Amniotic stem cell (primary cell): ENCODE data around the gene SLC5A4.
"Not testable (repeated sequence)": the region's sequence is repeated elsewhere in the genome, so short reads cannot be mapped to it uniquely, and the experiment has no call there.

Experiments used
- DNase-seq: peaks from one replicate; lab custom pipeline; 2025; lab: John Stamatoyannopoulos, UW

The SLC5A4 gene

DNA sequence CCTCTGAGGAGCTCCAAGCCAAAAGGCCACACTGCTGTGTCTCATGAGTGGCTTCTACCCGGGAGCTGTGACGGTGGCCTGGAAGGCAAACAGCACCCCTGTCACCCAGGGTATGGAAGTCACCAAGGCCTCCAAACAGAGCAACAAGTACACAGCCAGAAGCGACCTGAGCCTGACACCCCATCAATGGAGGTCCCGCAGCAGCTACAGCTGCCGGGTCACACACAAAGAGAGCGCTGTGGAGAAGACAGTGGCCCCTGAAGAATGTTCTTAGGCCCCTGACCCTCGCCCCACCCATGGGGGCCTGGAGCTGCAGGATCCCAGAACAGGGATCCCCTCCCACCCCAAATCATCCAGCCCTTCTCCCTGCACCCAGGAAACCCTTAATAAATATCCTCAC lies 55.2 kb downstream of the SLC5A4 start:
- DNase-seq = no peak

DNA sequence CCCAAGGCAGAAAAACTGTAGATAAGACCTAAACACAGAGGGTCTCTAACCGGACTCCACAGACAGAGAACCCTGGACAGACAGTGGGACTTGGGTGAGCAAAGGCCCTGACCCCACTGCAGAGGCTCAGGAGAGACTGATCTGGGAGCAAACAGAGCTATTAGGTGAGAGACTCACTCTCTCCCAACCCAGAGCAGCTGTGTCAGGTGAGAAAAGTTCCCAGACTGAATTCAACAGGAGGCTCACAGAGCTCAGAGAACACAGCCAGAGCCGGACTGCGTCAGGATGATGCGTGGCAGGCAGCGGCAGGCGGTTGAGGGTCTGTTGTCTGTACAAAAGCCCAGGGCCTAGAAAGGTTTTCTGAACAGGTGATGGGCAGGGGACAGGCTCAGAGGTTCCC lies 55.8 kb downstream of the SLC5A4 start:
- no peak for DNase-seq

DNA sequence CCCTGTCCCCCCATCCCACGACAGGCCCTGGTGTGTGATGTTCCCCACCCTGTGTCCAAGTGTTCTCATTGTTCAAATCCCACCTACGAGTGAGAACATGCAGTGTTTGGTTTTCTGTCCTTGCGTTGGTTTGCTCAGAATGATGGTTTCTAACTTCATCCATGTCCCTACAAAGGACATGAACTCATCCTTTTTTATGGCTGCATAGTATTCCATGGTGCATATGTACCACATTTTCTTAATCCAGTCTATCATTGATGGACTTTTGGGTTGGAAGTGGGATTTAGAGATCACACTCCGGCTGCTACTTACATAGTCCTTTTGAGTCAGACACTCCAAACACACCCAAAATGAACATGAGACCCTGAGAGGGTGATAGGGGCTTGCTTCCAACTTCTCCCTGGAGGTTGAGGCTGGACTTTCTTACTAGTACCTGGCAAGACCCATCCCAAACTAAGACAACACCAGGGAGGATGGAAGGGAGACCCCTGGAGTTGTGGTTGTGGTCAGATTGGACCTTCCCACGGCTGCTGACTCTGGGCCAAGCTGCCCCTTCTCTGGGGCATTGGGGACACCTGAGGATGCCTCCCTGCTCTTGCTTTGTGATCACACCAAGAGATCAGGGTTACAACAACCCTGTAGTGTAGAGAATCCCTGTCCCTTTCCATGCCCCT lies 57.5 kb downstream of the SLC5A4 start:
- DNase-seq = not testable (repeated sequence)

DNA sequence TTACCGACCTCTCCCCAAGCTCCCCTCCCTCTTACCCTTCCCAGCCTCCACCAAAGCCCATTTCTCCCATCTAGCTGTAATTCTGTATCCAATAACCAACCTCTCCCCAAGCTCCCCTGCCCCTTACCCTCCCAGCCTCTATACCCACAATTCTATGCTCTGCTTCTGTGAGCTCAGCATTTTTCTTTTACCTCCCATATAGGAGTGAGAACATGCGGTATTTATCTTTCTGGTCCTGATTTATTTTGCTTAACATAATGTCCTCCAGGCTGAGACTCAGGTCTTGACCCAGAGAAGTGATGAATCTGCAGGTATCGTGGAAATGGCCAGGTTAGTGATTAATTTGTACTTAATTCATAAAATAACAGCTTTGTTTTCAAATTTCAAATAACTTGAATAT lies 59.2 kb downstream of the SLC5A4 start:
- not testable (repeated sequence) for DNase-seq

DNA sequence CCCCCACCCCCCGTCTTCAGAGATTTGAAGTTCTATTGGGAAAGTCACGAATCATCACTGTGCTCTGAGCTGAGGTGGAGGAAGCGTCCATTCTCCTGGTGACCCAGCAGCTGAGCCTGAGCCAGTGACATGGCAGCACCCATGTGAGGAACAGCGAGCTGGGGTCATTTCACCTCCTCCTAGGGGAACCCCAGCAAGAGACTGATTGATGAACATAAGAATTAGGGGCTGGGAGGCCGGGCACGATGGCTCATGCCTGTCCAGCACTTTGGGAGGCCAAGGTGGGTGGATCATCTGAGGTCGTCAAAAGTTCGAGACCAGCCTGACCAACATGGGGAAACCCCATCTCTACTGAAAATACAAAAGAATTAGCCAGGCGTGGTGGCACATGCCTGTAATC lies 61.8 kb downstream of the SLC5A4 start:
- DNase-seq = not testable (repeated sequence)

DNA sequence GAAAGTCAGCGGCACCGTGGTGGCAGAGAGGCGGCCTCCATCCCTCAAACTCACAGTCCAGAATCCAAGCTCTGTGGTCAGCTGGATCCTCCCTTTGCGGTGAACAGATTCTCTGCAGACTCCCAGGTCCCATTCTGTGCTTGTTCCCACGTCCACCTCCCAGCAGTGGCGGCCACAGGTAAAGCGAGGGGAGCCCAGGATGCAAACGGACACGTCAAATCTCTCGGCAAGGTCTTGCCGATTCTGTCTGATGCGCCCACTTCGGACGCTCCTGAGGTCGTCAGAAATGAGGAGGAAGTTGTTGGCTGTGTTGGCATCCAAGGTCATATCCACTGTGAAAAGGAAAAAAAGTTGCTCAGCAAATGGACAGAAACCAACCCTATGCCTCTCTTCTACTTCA lies 64.1 kb downstream of the SLC5A4 start:
- DNase-seq = not testable (repeated sequence)

DNA sequence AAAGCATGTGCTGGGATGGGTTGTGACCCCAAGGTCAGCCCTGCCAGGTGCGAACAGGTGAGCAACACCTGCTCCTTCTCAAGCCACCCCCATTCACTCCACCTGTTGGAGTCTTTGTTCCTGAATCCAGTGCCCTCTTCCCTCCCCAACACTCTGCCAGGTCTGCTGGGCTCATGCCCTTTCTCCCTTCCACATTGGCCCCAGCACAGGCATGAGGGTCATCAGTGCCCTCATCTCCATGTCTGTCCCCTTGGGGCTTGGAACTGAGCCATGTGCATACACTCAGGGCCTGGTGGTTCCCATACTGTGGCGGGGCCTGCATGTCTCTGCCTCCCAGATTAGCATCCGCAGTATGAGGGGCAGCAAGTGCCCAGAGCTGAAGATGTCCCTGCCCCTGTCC lies 69.3 kb downstream of the SLC5A4 start:
- no peak for DNase-seq

DNA sequence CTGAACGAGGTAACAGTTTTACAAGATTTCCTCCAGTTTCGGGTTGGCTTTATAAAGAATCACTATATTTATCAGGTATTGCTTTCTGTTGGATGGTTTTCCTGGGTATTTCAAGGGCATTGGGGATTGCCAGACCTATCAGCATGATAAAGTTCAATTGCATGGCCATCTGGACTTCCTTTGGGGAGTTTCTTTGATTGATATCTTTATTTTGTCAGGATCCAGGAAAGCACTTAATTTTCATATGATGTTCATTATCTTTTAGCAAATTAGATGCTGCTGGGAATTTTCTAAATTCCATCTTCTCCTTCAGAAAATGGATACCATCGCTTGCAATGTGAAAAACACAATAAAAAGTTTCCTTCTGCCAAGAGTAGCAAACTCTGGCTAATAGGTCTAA lies 71.5 kb downstream of the SLC5A4 start:
- no peak for DNase-seq

DNA sequence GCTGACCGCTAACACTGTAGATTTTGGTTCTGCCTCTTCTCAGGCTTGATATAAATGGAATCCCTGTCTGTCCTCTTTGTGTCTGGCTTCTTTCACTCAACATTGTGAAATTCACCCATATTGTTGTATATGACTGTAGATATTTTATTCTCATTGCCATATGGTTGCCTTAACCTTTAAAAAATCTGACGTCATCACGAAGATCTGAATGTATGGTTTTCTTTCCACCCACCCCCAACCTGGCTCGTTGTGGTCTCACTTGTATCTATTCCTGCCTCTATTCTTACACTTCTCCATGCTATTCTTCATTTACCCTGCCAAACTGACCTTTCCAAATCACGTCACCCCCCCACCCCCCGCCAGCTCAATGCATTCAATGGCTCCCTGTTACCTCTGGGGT lies 74.1 kb downstream of the SLC5A4 start:
- DNase-seq = no peak

DNA sequence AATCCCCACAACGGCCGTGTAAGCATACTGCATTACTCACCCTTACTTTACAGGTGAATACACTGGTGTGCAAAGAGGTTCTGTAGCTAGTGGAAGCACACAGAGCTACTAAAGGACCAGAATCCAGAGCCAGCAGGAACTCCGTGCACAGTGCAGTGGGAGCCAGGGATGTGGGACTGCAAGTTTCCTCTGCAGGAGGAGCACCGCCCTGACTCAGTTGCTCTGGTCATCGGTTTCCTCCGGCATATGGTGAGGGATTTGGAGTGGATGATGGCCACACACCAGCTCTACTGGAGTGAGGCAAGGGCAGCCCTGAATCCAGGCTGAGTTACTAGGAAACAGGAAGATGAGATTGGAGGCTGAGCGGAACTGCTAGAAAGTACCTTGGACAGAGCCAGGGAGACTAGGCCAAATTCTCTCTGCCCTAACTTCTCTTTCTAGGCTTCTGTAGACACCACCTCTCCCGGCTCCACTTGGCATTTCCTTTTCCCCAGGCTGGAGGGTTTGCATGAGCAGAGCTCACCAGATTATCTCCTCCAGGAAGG lies 77.9 kb downstream of the SLC5A4 start:
- no peak for DNase-seq

DNA sequence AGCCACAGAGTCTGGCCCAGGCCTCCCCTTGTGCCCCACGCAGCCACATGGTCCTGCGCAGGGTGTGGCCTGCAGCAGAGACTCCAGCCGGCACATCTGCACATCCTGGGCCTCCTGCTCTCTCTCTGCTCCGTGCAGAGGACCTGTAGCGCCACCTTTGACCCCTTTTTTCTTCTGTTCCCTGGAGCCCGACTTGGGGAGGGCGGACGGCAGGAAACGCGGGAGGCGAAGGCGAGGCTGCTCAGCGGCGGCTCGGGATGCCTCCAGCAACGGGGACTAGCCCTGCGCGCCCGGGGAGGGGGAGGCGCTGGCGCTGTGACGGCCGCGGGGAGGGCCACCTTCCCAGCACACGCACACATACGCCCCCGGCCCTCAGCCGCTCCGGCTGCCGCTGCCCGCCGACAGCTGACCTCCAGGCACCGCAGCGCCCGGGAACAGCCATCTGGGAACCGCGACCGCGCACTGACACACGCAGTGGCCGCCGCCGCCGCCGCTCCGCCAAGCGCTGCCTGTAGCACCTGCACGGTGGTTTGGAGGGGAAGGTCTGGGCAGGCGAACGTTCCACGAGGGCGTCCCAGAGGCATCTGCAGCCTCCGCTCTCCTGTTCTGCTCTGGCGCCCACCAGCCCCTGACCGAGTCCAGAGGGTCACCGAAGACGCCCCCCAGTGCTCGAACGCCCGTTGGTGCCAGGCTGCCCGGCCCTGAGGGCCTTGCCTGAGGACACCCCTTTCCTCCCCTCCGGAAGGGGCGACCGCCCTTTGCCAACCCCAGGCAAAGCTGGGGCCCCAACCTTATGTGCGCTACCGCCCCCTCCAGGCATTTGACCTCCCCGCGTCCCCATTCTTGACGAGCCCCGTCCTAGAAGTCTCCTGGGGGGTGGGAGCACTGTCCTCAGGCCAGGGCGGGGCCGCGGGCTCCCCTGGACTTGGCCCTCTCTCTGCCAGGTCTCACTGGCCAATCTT lies 79.2 kb downstream of the SLC5A4 start:
- DNase-seq = no peak

DNA sequence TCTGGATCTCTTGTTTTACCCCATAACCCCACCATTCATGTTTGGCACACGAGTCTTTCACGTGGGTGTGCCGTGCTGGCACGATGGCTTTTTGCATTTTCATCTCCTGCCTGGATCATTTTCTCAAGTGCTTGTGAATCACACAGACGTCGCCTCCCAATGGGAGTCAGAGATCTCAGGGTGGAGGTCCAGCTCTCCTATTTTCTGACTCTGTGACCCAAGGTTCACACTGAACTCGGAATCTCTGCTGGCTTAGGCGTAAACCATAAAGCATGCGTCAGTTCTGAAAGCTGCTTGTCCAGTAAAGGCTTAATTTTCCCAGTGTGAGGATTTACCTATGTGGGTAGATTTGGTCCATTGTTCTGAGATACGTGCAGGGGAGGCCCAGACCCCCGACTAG lies 80.0 kb downstream of the SLC5A4 start:
- no peak for DNase-seq
